Ascending aorta (tissue), 2 donors: ENCODE results near the gene ZNF227. TPM values are rescaled to one million over a fixed set of nuclear protein-coding genes. Genes with fewer than 3 reads are reported as not detected.

Experiments used
- DNase-seq, 2 donors: peaks; one replicate each; pipeline ENCODE4 v3.0.0-alpha.2; 2019; ENCODE audit warnings: low spot score in 2 of 2
- H3K27ac ChIP-seq, 2 donors: fragments of 200-600 bp; sonication (generic); one replicate each; pipeline ENCODE4 v1.5.1; 2016 to 2017; ENCODE audit warnings: mild to moderate bottlenecking in 1 of 2
- H3K27me3 ChIP-seq: fragments of 200-600 bp; sonication (generic); one replicate; pipeline ENCODE4 v1.5.1; 2017
- H3K36me3 ChIP-seq, 2 donors: fragments of 200-600 bp; sonication (generic); one replicate each; pipeline ENCODE4 v1.5.1; 2016
- H3K4me1 ChIP-seq, 2 donors: fragments of 200-600 bp; sonication (generic); one replicate each; pipeline ENCODE4 v1.5.1; 2016 to 2017; ENCODE audit warnings: mild to moderate bottlenecking in 1 of 2
- H3K4me3 ChIP-seq, 2 donors: fragments of 200-600 bp; sonication (generic); one replicate each; pipeline ENCODE4 v1.5.1; 2016 to 2017; ENCODE audit warnings: mild to moderate bottlenecking in 1 of 2
- H3K9me3 ChIP-seq, 2 donors: fragments of 200-600 bp; sonication (generic); one replicate each; pipeline ENCODE4 v1.5.1; 2016
- intact Hi-C: fragments of 100-400 bp; cut with DNase I; formaldehyde crosslinking; loops from one replicate; pipeline ENCODE4 v1.15.1; 2023
- total RNA-seq: library from RNA; depleted of rRNA; stranded (reverse); fragments of >200 nt; gene quantifications from one replicate; pipeline ENCODE4 v1.1.0, GENCODE V29; 2016
- TF ChIP-seq, protein P1 (sequence below), 3 experiments: fragments of 200-600 bp in 2 of 3; fragments of 450-650 bp in 1 of 3; sonication (generic) in 2 of 3; IDR thresholded peaks; one replicate each; pipeline ENCODE4 v1.5.1; 2016 to 2019; ENCODE audit warnings: antibody characterized with exemption in 3 of 3, mild to moderate bottlenecking in 1 of 3, moderate library complexity in 1 of 3

The ZNF227 gene
- total RNA-seq, 1 donor from 2014 or later: 7.1 TPM

DNA sequence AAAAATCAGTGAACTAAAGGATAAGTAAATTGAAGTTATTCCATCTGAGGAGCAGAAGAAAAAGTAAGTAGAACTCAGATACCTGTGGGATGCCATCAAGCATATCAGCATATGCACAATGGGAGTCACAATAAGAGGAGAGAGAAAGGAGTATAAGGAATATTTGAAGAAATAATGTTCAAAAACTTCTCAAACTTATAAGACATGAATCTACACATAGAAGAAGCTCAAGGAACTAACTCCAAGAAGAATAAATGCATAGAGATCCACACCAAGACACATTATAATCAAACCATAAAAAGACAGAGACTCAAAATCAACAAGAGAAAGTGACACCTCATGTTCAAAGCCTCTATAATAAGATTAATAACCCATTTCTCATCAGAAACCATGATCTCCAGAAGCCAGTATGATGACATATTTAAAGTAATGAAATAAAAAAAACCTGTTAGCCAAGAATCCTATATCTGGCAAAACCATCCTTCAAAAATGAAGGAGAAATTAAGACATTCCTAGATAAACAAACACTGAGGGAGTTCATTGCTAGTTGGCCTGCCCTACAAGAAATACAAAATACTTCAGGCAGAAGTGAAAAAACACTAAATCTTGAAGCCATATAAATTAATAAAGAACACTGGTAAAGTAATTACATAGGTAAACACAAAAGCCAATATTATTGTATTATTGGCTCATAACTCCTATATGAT is 43.5 kb downstream of the ZNF227 start:
- Histone ChIP-seq H3K4me1 (no peaks in the 10 kb centered on the region), H3K27ac (no peak overlapping the region), H3K36me3 (no peaks in the 10 kb centered on the region), H3K27me3 (no peaks in the 10 kb centered on the region), H3K4me3 (no peak overlapping the region), H3K9me3 (peaks cover 85 to 100% of the 10 kb centered on the region in 2 donors)
- intact Hi-C loops: no loop called here
- DNase-seq: no peak
- TF ChIP-seq, protein P1, sequence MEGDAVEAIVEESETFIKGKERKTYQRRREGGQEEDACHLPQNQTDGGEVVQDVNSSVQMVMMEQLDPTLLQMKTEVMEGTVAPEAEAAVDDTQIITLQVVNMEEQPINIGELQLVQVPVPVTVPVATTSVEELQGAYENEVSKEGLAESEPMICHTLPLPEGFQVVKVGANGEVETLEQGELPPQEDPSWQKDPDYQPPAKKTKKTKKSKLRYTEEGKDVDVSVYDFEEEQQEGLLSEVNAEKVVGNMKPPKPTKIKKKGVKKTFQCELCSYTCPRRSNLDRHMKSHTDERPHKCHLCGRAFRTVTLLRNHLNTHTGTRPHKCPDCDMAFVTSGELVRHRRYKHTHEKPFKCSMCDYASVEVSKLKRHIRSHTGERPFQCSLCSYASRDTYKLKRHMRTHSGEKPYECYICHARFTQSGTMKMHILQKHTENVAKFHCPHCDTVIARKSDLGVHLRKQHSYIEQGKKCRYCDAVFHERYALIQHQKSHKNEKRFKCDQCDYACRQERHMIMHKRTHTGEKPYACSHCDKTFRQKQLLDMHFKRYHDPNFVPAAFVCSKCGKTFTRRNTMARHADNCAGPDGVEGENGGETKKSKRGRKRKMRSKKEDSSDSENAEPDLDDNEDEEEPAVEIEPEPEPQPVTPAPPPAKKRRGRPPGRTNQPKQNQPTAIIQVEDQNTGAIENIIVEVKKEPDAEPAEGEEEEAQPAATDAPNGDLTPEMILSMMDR (IDR thresholded peaks at IDR 0.05): no peak

DNA sequence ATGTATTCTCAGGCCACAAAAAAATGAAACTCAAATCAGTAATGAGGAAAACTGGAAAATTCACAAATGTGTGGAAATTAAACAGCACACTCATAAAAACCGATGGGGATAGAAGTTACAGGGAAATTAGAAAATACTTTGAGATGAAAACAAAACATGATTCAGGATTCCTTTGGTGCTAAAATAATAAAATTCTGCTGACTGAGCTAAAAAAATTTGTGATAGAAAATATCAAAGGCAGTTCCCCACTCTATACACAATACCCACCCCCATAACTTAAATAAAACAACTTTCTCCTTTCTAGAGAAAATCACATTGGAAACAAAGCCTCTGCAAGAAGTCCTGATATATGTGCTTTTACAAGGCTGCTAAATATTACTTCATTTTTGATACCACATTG is 45.8 kb downstream of the ZNF227 start:
- TF ChIP-seq, protein P1 (IDR thresholded peaks at IDR 0.05): no peak
- Histone ChIP-seq H3K27me3 (no peaks in the 10 kb centered on the region), H3K4me1 (no peaks in the 10 kb centered on the region), H3K9me3 (peaks cover 70 to 100% of the 10 kb centered on the region in 2 donors), H3K4me3 (no peak overlapping the region), H3K27ac (no peak overlapping the region), H3K36me3 (peaks cover 2 to 4% of the 10 kb centered on the region in 2 donors)
- intact Hi-C loops: no loop called here
- no peak for DNase-seq

DNA sequence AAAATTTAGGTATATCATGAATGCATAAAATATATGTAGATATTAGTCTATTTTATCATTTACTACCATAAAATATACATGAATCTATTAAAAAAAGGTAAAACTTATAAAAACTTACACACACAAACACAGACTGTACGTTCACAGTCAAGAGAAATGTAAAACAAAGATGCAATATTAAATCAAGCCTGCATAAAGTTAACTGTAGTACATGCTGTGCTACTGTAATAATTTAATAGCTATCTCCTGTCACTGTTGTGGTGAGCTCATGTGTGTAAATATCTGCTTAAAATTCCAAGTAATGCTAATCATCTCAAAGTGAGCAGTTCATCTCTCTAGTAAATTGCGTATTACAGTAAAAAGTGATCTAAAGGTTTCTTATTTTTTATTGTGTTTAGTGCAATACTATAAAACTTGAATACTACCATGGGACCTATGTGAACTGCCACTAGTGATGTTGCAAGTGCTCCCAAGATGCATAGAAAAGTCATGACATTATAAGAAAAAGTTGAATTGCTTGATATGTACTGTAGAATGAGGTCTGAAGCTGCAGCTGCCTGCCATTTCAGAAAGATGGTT is 46.6 kb downstream of the ZNF227 start:
- no peak overlapping the region for H3K4me3 ChIP-seq
- TF ChIP-seq, protein P1 (IDR thresholded peaks at IDR 0.05): no peak
- H3K36me3 ChIP-seq: peaks cover 3 to 4% of the 10 kb centered on the region in 2 donors
- H3K27me3 ChIP-seq: no peaks in the 10 kb centered on the region
- H3K9me3 ChIP-seq: peaks cover 71 to 100% of the 10 kb centered on the region in 2 donors
- intact Hi-C loops: no loop called here
- no peak overlapping the region for H3K27ac ChIP-seq
- no peak for DNase-seq
- no peaks in the 10 kb centered on the region for H3K4me1 ChIP-seq

DNA sequence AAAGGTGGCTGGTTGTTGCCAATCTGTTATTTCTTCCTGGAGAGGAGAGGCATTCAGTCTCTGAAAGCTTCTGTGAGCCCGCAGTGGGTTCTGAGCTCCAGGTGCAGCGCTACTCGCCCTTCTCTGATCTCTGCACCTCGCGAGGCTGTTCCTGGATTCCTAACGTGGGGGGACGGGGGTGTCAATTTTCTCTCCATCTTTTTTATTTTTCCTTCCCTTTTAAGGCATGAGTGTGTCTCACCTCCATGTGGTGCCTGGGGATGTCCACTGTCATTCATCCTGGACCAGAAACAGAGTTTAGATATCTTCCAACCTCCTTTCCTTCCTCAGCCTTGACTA is 48.0 kb downstream of the ZNF227 start:
- no peaks in the 10 kb centered on the region for H3K4me1 ChIP-seq
- TF ChIP-seq, protein P1 (IDR thresholded peaks at IDR 0.05): no peak
- DNase-seq: no peak
- no peaks in the 10 kb centered on the region for H3K27me3 ChIP-seq
- intact Hi-C loops: no loop called here
- H3K9me3 ChIP-seq: peaks cover 64 to 100% of the 10 kb centered on the region in 2 donors
- peaks cover 3 to 4% of the 10 kb centered on the region in 2 donors for H3K36me3 ChIP-seq
- no peak overlapping the region for H3K27ac ChIP-seq
- H3K4me3 ChIP-seq: no peak overlapping the region

DNA sequence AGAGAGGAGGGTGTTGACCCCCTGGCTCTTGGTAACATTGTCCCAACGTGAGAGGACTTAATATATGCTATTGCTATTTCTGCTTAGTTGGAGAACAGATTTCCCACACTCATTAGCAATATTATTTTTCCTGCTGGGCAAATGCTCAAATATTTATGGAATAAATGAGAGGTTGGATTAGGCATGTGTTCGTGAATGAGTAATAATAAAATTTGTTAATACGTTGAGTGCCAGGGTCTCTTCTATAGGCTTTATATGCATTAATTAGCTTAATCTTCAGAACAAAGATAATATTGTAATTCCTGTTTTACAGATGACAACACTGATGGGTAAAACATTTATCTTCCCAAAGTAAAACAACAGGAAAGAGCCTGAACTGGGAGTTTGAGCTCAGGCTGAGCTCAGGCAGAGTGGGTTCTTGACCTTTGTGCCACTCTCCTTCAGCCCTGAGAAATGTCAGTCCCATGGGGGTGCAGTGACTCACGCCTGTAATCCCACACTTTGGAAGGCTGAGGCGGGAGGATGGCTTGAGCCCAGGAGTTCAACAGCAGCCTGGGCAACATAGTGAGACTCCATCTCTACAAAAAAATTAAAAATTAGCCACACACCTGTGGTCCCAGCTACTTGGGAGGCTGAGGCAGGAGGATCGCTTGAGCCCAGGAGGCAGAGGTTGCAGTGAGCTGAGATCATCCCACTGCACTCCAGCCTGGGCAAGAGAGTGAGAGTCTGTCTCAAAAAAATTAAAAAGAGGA is 48.5 kb downstream of the ZNF227 start:
- H3K9me3 ChIP-seq: peaks cover 59 to 100% of the 10 kb centered on the region in 2 donors
- H3K4me1 ChIP-seq: no peaks in the 10 kb centered on the region
- H3K27me3 ChIP-seq: no peaks in the 10 kb centered on the region
- no peak for DNase-seq
- H3K36me3 ChIP-seq: peaks cover 3 to 4% of the 10 kb centered on the region in 2 donors
- H3K4me3 ChIP-seq: no peak overlapping the region
- intact Hi-C loops: no loop called here
- H3K27ac ChIP-seq: no peak overlapping the region
- TF ChIP-seq, protein P1 (IDR thresholded peaks at IDR 0.05): no peak
